IMR-90 (cell line): ENCODE data around the gene STPG1. TPM values are rescaled to one million over a fixed set of nuclear protein-coding genes. Genes with fewer than 3 reads are reported as not detected.

Source experiments
- ATAC-seq: fragments of 200-7000 bp; cut with Tn5 transposase; 2 replicates; pipeline ENCODE4 v1.9.1; 2020; ENCODE audit warnings: low read depth, mild to moderate bottlenecking, moderate library complexity
- BruUV-seq: library from RNA; stranded (reverse); fragments of 400-500 nt; replicated peaks from 2 replicates; lab custom pipeline; 2021; lab: Mats Ljungman, UMichigan
- CTCF ChIA-PET: fragments of 300-600 bp; formaldehyde crosslinking; extraction: SDS; loops from one replicate; lab custom pipeline; 2021; ENCODE audit warnings: antibody characterized with exemption; lab: Yijun Ruan, JAX
- POLR2A ChIA-PET: fragments of 300-600 bp; sonication (Branson Sonifier 250); formaldehyde crosslinking; loops from one replicate; lab custom pipeline; 2022; ENCODE audit warnings: antibody characterized with exemption; ENCODE audit not compliant: unreplicated experiment; lab: Charles Lee
- DNase-seq: peaks from one replicate; pipeline ENCODE4 v3.0.0; 2013
- H2AFZ ChIP-seq: replicated peaks from 2 replicates; pipeline ENCODE3; 2013; ENCODE audit warnings: low read length, mild to moderate bottlenecking; ENCODE audit not compliant: poor library complexity
- H2AK5ac ChIP-seq: 2 replicates; pipeline ENCODE4 v1.6.1; 2013; ENCODE audit warnings: low read depth, low read length, inconsistent platforms
- H2AK9ac ChIP-seq: replicated peaks from 2 replicates; pipeline ENCODE3; 2013; ENCODE audit warnings: mild to moderate bottlenecking, low read depth, low read length, moderate library complexity; ENCODE audit not compliant: poor library complexity
- H2BK120ac ChIP-seq: 2 replicates; pipeline ENCODE4 v1.6.1; 2013; ENCODE audit warnings: low read depth, low read length, inconsistent platforms
- H2BK15ac ChIP-seq: 3 replicates; pipeline ENCODE4 v1.6.1; 2013; ENCODE audit warnings: low read depth, low read length, inconsistent platforms
- H2BK20ac ChIP-seq: 2 replicates; pipeline ENCODE4 v1.6.1; 2013; ENCODE audit warnings: low read depth, mild to moderate bottlenecking, inconsistent platforms, low read length, moderate library complexity
- H2BK5ac ChIP-seq: 2 replicates; pipeline ENCODE4 v1.6.1; 2013; ENCODE audit warnings: mild to moderate bottlenecking, low read depth, low read length, inconsistent platforms; ENCODE audit not compliant: poor library complexity, severe bottlenecking
- H3K14ac ChIP-seq: replicated peaks from 2 replicates; pipeline ENCODE4 v1.6.1; 2013; ENCODE audit warnings: low read depth, low read length, inconsistent platforms
- H3K18ac ChIP-seq: 2 replicates; pipeline ENCODE4 v1.6.1; 2013; ENCODE audit warnings: low read depth, low read length, control low read depth
- H3K23ac ChIP-seq: 2 replicates; pipeline ENCODE4 v1.6.1; 2013; ENCODE audit warnings: low read depth, low read length, inconsistent platforms
- H3K27ac ChIP-seq: 2 replicates; pipeline ENCODE4 v1.5.1; 2013; ENCODE audit warnings: mild to moderate bottlenecking, control low read depth, low read length; ENCODE audit not compliant: insufficient read depth
- H3K27me3 ChIP-seq: 2 replicates; pipeline ENCODE4 v1.6.1; 2013; ENCODE audit warnings: low read length; ENCODE audit not compliant: control insufficient read depth, insufficient read depth
- H3K36me3 ChIP-seq: 2 replicates; pipeline ENCODE4 v1.6.1; 2013; ENCODE audit warnings: low read length, mixed read lengths; ENCODE audit not compliant: control insufficient read depth, insufficient read depth
- H3K4ac ChIP-seq: 2 replicates; pipeline ENCODE4 v1.6.1; 2013; ENCODE audit warnings: low read depth, low read length, inconsistent platforms
- H3K4me1 ChIP-seq: 2 replicates; pipeline ENCODE4 v1.6.1; 2013; ENCODE audit warnings: low read length, mixed read lengths; ENCODE audit not compliant: control insufficient read depth, insufficient read depth
- H3K4me2 ChIP-seq: 2 replicates; pipeline ENCODE4 v1.6.1; 2013; ENCODE audit warnings: low read depth, mild to moderate bottlenecking, control low read depth, low read length, moderate library complexity
- H3K4me3 ChIP-seq: 2 replicates; pipeline ENCODE4 v1.5.1; 2013; ENCODE audit warnings: low read depth, mild to moderate bottlenecking, control low read depth, low read length, moderate library complexity; ENCODE audit not compliant: insufficient read depth
- H3K56ac ChIP-seq: 2 replicates; pipeline ENCODE4 v1.6.1; 2013; ENCODE audit warnings: low read length, inconsistent platforms; ENCODE audit not compliant: insufficient read depth; ENCODE audit errors: extremely low read depth
- H3K79me1 ChIP-seq, 2 experiments: 2 replicates each; pipeline ENCODE4 v1.6.1; 2013; ENCODE audit warnings: low read length in 2 of 2, inconsistent platforms in 1 of 2, low read depth in 1 of 2
- H3K9ac ChIP-seq: 2 replicates; pipeline ENCODE4 v1.6.1; 2013; ENCODE audit warnings: low read depth, low read length, control low read depth
- H3K9me1 ChIP-seq: 2 replicates; pipeline ENCODE4 v1.6.1; 2013; ENCODE audit warnings: low read length, inconsistent platforms; ENCODE audit not compliant: insufficient read depth
- H3K9me3 ChIP-seq: 2 replicates; pipeline ENCODE4 v1.6.1; 2013; ENCODE audit warnings: low read length; ENCODE audit not compliant: control insufficient read depth, insufficient read depth
- H4K20me1 ChIP-seq: 2 replicates; pipeline ENCODE4 v1.6.1; 2013; ENCODE audit warnings: low read length, inconsistent platforms; ENCODE audit not compliant: insufficient read depth
- H4K5ac ChIP-seq: 2 replicates; pipeline ENCODE4 v1.6.1; 2013; ENCODE audit warnings: mild to moderate bottlenecking, low read depth, low read length, control low read depth
- H4K8ac ChIP-seq, 2 experiments: 2 replicates each; pipeline ENCODE4 v1.6.1; 2013; ENCODE audit warnings: low read depth in 2 of 2, low read length in 2 of 2, control low read depth in 1 of 2, inconsistent platforms in 1 of 2
- H4K91ac ChIP-seq: 2 replicates; pipeline ENCODE4 v1.6.1; 2013; ENCODE audit warnings: low read depth, low read length, inconsistent platforms; ENCODE audit not compliant: insufficient read depth
- BHLHE40 ChIP-seq: fragments of 150-350 bp; IDR thresholded peaks from 2 replicates; pipeline ENCODE4 v1.6.1; 2016; ENCODE audit warnings: mild to moderate bottlenecking, low read depth, low read length
- CHD1 ChIP-seq: IDR thresholded peaks from 2 replicates; pipeline ENCODE4 v1.6.1; 2012; ENCODE audit warnings: low read depth, low read length, improper control_type of control experiment
- ELK1 ChIP-seq: fragments of 150-350 bp; IDR thresholded peaks from 2 replicates; pipeline ENCODE4 v1.6.1; 2016; ENCODE audit warnings: low read depth, mild to moderate bottlenecking, low read length, moderate library complexity, borderline replicate concordance
- FOS ChIP-seq: fragments of 150-350 bp; IDR thresholded peaks from 2 replicates; pipeline ENCODE4 v1.6.1; 2016; ENCODE audit warnings: low read depth, low read length
- MAFK ChIP-seq: IDR thresholded peaks from 2 replicates; pipeline ENCODE4 v1.6.1; 2012; ENCODE audit warnings: low read depth, low read length, improper control_type of control experiment
- MAZ ChIP-seq: IDR thresholded peaks from 2 replicates; pipeline ENCODE4 v1.6.1; 2012; ENCODE audit warnings: low read depth, mild to moderate bottlenecking, low read length, improper control_type of control experiment, moderate library complexity, borderline replicate concordance
- MXI1 ChIP-seq: IDR thresholded peaks from 2 replicates; pipeline ENCODE4 v1.6.1; 2012; ENCODE audit warnings: low read depth, mild to moderate bottlenecking, low read length, moderate library complexity, borderline replicate concordance
- NFE2L2 ChIP-seq: fragments of 150-350 bp; IDR thresholded peaks from 2 replicates; pipeline ENCODE4 v1.6.1; 2016; ENCODE audit warnings: low read depth, mild to moderate bottlenecking, low read length
- POLR2A ChIP-seq: IDR thresholded peaks from 2 replicates; pipeline ENCODE4 v1.6.1; 2012; ENCODE audit warnings: mild to moderate bottlenecking, low read depth, low read length
- RAD21 ChIP-seq: IDR thresholded peaks from 2 replicates; pipeline ENCODE4 v1.6.1; 2012; ENCODE audit warnings: low read length, improper control_type of control experiment
- RFX5 ChIP-seq: IDR thresholded peaks from 2 replicates; pipeline ENCODE4 v1.8.0; 2012; ENCODE audit warnings: low read depth, mild to moderate bottlenecking, low read length, moderate library complexity
- SMC3 ChIP-seq: fragments of 150-350 bp; IDR thresholded peaks from 2 replicates; pipeline ENCODE4 v1.6.1; 2016; ENCODE audit warnings: low read depth, mild to moderate bottlenecking, antibody characterized with exemption, low read length, moderate library complexity
- USF2 ChIP-seq: fragments of 150-350 bp; IDR thresholded peaks from 2 replicates; pipeline ENCODE4 v1.6.1; 2017; ENCODE audit warnings: mild to moderate bottlenecking, antibody characterized with exemption, low read length, low read depth
- whole genome bisulfite sequencing, 2 experiments: methylation state at CpG; one replicate each; pipeline versions ENCODE4 v1.1.5 to v1.1.7; 2013; ENCODE audit warnings: missing lambda C conversion rate in 2 of 2; ENCODE audit not compliant: insufficient read length in 1 of 2; ENCODE audit errors: extremely low coverage in 2 of 2; 5-methylcytosine and 5-hydroxymethylcytosine counted together
- dilution Hi-C: fragments of 300-500 bp; cut with HindIII; formaldehyde crosslinking; loops from one replicate; pipeline ENCODE4 v1.14.3; 2018; ENCODE audit warnings: low sequenced_read_pairs; ENCODE audit not compliant: unreplicated experiment
- in situ Hi-C: fragments of 300-500 bp; cut with MboI; formaldehyde crosslinking; loops from 3 replicates; pipeline ENCODE4 v1.14.3; 2019; ENCODE audit warnings: low sequenced_read_pairs, inconsistent platforms, mixed read lengths
- intact Hi-C: fragments of 100-400 bp; cut with micrococcal nuclease; formaldehyde crosslinking; loops from 2 replicates; pipeline ENCODE4 v1.10.0; 2022
- polyA plus RNA-seq, 3 experiments: library from polyadenylated mRNA; depleted of rRNA; stranded (reverse); fragments of >200 nt; gene quantifications; 2 replicates each; pipeline ENCODE4 v1.2.3, GENCODE V29; 2012; ENCODE audit warnings: low replicate concordance in 1 of 3
- total RNA-seq: library from RNA; depleted of rRNA; stranded (reverse); fragments of >200 nt; gene quantifications from 2 replicates; pipeline ENCODE4 v1.2.3, GENCODE V29; 2012

STPG1 gene
- total and polyA plus RNA-seq, 2 of the 4 experiments (the other 2 are of a cell fraction), result 3.0 to 6.5 TPM

- Histone ChIP-seq H4K5ac (no peak overlapping the region), H3K27ac (no peak overlapping the region), H4K91ac (no peak overlapping the region), H3K14ac (no peak overlapping the region), H2BK15ac (no peak overlapping the region), H2AK5ac (no peak overlapping the region), H3K79me1 (peaks cover 0 to 12% of the 10 kb centered on the region in 2 experiments; a peak in 1 of 4 replicates), H4K20me1 (peaks cover 4% of the 10 kb centered on the region; the same call in 1 of the 2 replicates), H3K4ac (no peak overlapping the region), H3K9me1 (peaks cover 19% of the 10 kb centered on the region), H2AK9ac (no peak overlapping the region), H2BK5ac (no peak overlapping the region), H3K56ac (no peak overlapping the region), H3K27me3 (no peaks in the 10 kb centered on the region), H3K9ac (no peak overlapping the region), H3K36me3 (no peaks in the 10 kb centered on the region), H3K4me1 (peaks cover 12% of the 10 kb centered on the region), H3K23ac (no peak overlapping the region), H3K4me3 (no peak overlapping the region), H3K9me3 (no peaks in the 10 kb centered on the region), H2BK20ac (no peak overlapping the region), H3K4me2 (no peak overlapping the region), H3K18ac (no peak overlapping the region), H2BK120ac (no peak overlapping the region), H4K8ac (no peak overlapping the region), H2AFZ (no peak overlapping the region)
- intact Hi-C loops (loop anchor here (10.0 kb wide), 1 partner anchor 91 kb away; no protein-coding TSS in a partner anchor), dilution Hi-C loops (no loop called here), in situ Hi-C loops (no loop called here)
- no peak for TF ChIP-seq SMC3
- no peak for TF ChIP-seq MAZ
- no peak for TF ChIP-seq FOS
- TF ChIP-seq ELK1, result no peak
- no peak for TF ChIP-seq POLR2A
- no peak for TF ChIP-seq RAD21
- no peak for TF ChIP-seq CHD1
- no peak for TF ChIP-seq BHLHE40
- TF ChIP-seq MAFK, result no peak
- TF ChIP-seq RFX5, result no peak
- TF ChIP-seq MXI1, result no peak
- TF ChIP-seq NFE2L2, result no peak
- TF ChIP-seq USF2, result no peak
- ChIA-PET CTCF (interaction anchor here (0.9 to 4.6 kb wide), 4 partner anchors 7 to 187 kb away, joined by 3 to 18 read pairs (median 5); no protein-coding TSS in a partner anchor), POLR2A (no interaction called here)
- ATAC-seq (no peak), DNase-seq (no peak)
- 43% methylated on average over 4 of the region's 9 CpGs; no CpG with 5 or more reads in 1 of the 2 experiments for WGBS, 2 experiments
- BruUV-seq, result no TSS peak
Measured at GRCh38 chr1:24386241-24386640, 27.3 kb downstream of the STPG1 start.
